ENCODE data around the gene TTC39A. TPM values are rescaled to one million over a fixed set of nuclear protein-coding genes. Genes with fewer than 3 reads are reported as not detected.

The TTC39A gene
- total RNA-seq, 2 experiments from 2014 or later: 0.33 TPM; not detected in 1

DNA sequence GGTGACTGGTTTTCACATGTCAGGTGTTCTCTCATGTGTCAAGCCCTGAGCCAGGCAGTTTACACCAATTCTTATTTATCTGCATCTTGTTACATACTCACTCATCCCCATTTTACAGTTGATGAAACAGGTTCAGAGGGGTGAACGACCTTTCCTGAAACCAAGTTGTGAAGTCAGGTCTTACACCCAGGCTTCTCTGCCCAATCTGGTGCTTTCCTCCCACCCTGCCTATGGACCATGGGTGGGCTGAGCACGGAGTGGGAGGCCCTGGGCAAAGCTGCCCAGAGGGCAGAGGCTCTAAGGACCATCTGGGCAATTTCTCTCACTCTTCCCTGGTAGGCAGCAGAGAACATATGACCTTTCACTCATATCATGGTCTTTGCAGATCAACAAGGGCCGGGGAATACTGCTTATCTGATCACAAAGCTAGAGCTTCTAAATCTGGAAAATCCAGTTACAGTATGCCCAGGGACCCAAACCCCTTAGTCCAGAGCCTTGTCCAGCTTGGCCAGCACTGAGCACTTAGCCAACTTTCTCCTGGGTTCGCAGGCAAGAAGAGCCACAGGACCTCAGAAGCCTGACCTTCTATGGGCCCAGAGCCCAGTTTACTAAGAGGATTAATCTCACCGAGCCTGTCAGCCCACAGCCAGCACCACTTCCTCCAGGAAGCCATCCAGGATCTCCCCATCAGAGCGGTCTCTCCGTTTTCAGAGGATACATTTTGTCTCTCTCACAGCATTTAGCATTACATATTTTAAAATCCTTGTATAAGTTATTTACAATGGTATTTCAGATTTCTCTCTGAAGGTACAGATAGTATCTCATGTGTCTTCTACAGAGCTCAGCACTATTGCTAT is 16.0 kb upstream of the TTC39A start:
- Mint-ChIP-seq H3K4me3 (no peak overlapping the region), H3K27ac (no peak overlapping the region)

DNA sequence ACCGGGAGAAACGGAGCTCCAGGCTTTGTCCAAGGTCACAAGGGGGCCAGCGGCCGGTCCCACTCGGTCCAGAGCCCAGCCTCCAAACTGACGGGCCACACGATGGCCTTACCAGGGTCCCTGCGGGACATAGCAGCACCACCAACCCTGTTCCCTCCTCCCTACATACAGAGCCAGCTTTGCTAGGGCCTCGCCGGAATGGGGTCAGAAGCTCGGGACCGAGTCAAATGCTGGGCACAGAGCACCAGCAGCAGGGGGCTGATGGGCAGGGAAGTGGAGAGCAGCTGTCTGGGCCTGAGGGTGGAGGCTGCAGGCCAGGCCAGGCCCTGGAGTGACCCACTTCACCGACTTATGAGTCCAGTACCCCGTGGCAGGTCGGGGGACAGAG is 14.9 kb upstream of the TTC39A start:
- DNase-seq (no peak), ATAC-seq (no peak)
- Mint-ChIP-seq H3K9me3 (ENCODE audit: low read depth) (no peaks in the 10 kb centered on the region), H3K27ac (no peak overlapping the region), H3K4me1 (peaks cover 2% of the 10 kb centered on the region), H3K4me3 (no peak overlapping the region), H3K36me3 (no peaks in the 10 kb centered on the region), H3K27me3 (peaks cover 43% of the 10 kb centered on the region)
- CTCF ChIA-PET: no interaction called here

More for the DNA sequence above, 16.0 kb upstream of the TTC39A start:
- ATAC-seq (no peak), DNase-seq (no peak)
- Mint-ChIP-seq H3K36me3 (no peaks in the 10 kb centered on the region), H3K27me3 (peaks cover 43% of the 10 kb centered on the region), H3K9me3 (ENCODE audit: low read depth) (no peaks in the 10 kb centered on the region), H3K4me1 (peaks cover 2% of the 10 kb centered on the region)
- CTCF ChIA-PET: no interaction called here

DNA sequence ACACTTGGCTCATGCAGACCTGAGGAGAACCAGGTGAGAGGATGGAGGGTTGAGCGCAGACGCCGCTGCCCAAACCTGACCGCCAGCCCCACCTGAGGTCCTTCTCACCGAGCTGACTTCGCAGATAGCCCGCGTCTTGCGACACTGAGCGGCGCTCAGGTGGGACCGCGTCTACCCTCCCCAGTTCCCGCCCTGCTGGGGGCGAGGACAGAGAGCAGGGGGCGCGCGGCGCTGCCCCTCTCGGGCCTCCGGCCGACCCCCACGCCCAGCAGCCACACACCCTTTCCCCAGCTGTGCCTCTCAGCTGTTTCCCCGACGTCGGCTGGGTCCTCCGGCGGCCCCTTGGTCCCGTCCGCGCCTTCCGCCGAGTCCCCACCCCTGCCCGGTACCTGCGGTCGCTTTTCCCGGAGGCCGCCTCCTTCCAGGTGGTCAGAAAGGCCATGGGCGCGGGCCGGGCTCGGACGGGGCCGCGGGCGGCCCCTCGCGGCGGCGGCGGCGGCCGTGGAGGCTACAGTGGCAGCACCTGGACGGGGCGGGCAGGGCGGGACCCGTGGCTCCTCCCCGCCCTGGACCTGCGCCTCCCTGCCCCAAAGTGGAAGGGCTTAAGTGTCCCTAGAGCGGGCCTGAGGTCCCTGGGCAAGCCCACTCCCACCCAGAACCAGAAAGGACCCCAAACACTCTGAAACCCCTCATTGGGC is 14.4 kb upstream of the TTC39A start:
- H3K4me1 Mint-ChIP-seq: peaks cover 2% of the 10 kb centered on the region
- CTCF ChIA-PET: no interaction called here
- DNase-seq (no peak), ATAC-seq (peak; percentile 46)
- H3K9me3 Mint-ChIP-seq (ENCODE audit: low read depth): no peaks in the 10 kb centered on the region
- H3K4me3 Mint-ChIP-seq: no peak overlapping the region
- no peaks in the 10 kb centered on the region for H3K36me3 Mint-ChIP-seq
- peaks cover 43% of the 10 kb centered on the region for H3K27me3 Mint-ChIP-seq
- H3K27ac Mint-ChIP-seq: no peak overlapping the region

DNA sequence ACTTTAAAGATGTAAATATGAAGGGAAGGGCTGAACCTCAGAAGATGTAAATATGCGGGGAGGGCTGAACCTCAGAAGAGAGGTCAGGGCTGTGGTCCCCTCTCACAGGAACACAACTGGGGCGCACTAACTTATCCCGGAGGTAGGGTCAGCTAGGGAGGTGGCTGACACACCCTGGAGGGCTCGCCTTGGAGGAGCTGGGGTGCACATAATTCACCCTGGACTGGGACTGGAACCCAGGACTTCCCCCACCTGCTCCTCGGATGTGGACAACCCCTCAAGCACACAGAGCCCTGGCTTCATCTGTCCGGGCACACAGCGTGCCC is 13.9 kb upstream of the TTC39A start:
- no peak for ATAC-seq
- no peak overlapping the region for H3K4me3 Mint-ChIP-seq
- CTCF ChIA-PET: no interaction called here

DNA sequence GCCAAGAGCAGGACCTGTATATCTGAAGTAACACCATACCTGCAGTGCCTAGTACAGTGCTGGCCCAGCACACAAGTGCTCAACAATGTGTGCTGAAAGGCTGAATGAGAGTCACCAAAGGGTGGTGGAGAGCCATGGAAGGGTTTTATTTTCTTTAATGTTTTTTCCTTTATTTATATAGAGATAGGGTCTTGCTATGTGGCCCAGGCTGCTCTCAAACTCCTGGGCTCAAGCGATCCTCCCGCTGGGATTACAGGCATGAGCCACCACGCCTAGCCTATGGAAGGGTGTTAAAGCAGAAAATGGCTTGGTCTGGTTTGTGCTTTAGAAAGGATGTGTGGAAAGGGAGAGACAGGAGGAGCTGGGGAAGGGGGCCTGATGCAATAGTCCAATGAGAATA is 13.3 kb upstream of the TTC39A start:
- H3K27ac Mint-ChIP-seq: no peak overlapping the region
- peaks cover 47% of the 10 kb centered on the region for H3K27me3 Mint-ChIP-seq
- no peaks in the 10 kb centered on the region for H3K36me3 Mint-ChIP-seq
- H3K4me3 Mint-ChIP-seq: no peak overlapping the region
- H3K9me3 Mint-ChIP-seq (ENCODE audit: low read depth): no peaks in the 10 kb centered on the region
- no peak for DNase-seq
- ATAC-seq: no peak
- CTCF ChIA-PET: no interaction called here
- peaks cover 2% of the 10 kb centered on the region for H3K4me1 Mint-ChIP-seq

More for the DNA sequence above, 13.9 kb upstream of the TTC39A start:
- Mint-ChIP-seq H3K9me3 (ENCODE audit: low read depth) (no peaks in the 10 kb centered on the region), H3K36me3 (no peaks in the 10 kb centered on the region), H3K27me3 (peaks cover 43% of the 10 kb centered on the region), H3K4me1 (peaks cover 2% of the 10 kb centered on the region), H3K27ac (no peak overlapping the region)
- no peak for DNase-seq

DNA sequence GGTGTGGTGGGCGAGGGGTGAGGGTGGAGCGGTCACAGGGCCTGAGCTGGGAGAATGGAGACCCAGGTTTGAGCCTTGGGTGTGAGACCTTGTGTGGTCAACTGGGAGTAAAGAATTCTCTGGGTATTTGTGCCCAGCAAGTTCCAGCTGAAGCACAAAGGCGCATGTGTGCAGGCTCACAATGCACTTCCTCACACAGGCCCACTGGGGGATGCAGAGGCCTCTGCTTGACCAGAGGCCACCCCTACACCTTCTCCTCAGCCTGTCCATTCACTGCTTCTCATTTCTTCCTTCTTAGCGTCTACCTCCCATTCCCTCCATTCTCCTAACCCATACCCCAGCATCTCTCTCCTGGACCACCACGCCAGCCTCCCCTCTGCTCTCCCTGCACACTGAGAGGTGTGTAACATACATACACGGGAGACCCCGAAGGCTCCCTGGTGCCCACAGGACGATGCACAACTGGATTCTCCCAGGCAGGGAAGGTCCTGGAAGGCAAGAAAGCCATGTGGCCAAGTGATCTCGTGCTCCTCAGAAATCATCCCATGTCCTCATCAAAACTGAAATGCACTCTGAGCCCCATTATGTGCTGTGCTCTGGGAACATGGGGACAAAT is 12.3 kb upstream of the TTC39A start:
- Mint-ChIP-seq H3K9me3 (ENCODE audit: low read depth) (no peaks in the 10 kb centered on the region), H3K27me3 (peaks cover 48% of the 10 kb centered on the region), H3K4me3 (no peak overlapping the region), H3K27ac (no peak overlapping the region), H3K4me1 (peaks cover 2% of the 10 kb centered on the region), H3K36me3 (no peaks in the 10 kb centered on the region)
- CTCF ChIA-PET: interaction anchor here (0.8 kb wide), 1 partner anchor 71 kb away, joined by 3 read pairs; no protein-coding TSS in a partner anchor
- DNase-seq (no peak), ATAC-seq (no peak)

DNA sequence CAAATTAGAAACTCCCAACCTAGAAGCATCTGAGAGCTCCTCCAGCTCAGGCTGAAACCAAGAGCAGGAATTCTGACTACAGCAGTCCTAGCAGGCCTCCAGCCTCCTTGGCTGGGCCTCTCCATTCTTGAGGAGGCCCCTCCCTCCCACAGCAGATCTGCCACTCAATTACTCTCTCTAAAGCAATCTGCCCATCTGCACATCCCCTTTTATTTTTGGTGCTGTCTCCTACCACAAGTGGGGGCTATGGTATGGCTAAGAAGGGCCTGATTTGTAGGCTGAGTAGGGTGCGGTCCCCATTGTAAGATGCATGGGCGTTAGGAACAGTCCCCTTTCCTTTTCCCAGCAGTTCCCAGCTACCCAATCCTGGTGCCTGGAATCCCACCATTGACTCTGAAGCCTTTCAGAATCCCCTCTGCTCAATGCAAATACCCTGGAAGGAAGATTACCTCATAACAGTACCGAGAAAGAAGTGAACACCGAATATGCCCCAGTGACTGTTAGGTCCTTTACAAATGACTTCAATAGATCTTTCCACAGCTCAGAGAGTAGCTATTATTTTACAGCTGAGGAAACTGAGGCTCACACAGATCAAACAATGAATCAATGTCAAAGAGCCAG is 11.6 kb upstream of the TTC39A start:
- Mint-ChIP-seq H3K9me3 (ENCODE audit: low read depth) (no peaks in the 10 kb centered on the region), H3K36me3 (no peaks in the 10 kb centered on the region), H3K4me3 (no peak overlapping the region), H3K27ac (no peak overlapping the region), H3K27me3 (peaks cover 45% of the 10 kb centered on the region), H3K4me1 (peaks cover 2% of the 10 kb centered on the region)
- CTCF ChIA-PET: interaction anchor here (0.8 kb wide), 1 partner anchor 72 kb away, joined by 3 read pairs; no protein-coding TSS in a partner anchor
- DNase-seq (no peak), ATAC-seq (no peak)

DNA sequence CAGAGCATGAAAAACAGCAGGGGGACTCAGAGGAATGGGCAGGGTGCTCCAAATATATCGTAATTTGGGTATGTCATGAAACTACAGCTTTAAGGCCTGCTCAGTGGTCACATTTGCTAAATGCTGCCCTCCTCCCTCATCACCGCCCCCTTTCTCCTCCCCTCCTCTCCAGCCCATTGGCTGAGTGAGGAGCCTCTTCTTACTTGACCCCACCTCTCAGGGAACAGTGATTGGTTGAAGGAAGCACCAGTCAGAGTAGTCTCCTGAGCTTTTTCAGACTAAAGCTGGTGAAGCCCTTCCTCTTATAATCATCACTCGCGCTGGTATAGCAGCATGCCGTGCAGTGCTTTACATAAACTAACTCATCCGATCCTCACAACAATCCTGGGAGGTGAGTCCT is 10.0 kb upstream of the TTC39A start:
- Mint-ChIP-seq H3K27me3 (peaks cover 31% of the 10 kb centered on the region), H3K9me3 (ENCODE audit: low read depth) (no peaks in the 10 kb centered on the region), H3K27ac (no peak overlapping the region), H3K36me3 (no peaks in the 10 kb centered on the region), H3K4me3 (no peak overlapping the region), H3K4me1 (peaks cover 2% of the 10 kb centered on the region)
- CTCF ChIA-PET: interaction anchor here (0.9 kb wide), 1 partner anchor 44 kb away, joined by 3 read pairs; no protein-coding TSS in a partner anchor
- ATAC-seq (no peak), DNase-seq (no peak)

DNA sequence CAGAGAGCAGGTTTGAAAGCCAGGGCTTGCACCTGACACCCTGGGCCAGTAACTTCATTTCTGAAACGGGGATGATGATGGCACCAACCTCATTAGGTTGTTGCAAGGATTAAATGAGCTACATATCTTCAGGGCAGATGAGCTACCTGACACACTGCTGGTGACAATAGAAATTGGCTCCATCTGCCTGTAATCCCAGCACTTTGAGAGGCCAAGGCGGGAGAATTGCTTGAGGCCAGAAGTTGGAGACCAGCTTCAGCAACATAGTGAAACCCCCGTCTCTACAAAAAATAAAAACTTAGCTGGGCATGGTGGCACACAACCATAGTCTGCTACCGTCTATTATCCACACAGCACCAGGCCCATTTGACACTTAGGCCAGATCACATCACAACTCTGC is 6.3 kb upstream of the TTC39A start:
- CTCF ChIA-PET: no interaction called here

DNA sequence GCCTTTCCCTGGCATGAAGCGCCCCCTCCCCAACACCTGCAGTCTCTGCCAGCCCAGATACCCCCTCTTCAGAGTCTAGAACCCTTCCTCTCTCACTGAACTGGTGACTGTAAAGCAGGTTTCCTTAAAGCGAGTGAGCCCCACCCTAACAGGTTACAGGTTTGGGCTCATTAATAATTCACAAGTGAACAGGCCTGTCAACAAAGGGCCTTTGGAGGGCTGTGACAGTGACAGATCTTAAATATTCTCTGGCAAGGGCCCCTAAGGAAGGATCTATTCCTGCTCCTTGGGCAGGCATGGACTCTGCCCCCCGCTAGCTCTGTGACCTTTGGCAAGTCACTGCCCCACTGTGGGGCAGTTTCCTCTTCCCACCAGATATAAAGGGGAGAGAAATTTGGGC is 5.6 kb upstream of the TTC39A start:
- no peak overlapping the region for H3K4me3 Mint-ChIP-seq
- H3K27ac Mint-ChIP-seq: no peak overlapping the region
- H3K27me3 Mint-ChIP-seq: peaks cover 17% of the 10 kb centered on the region
- CTCF ChIA-PET: interaction anchor here (0.7 kb wide), 1 partner anchor 19 kb away, joined by 3 read pairs; no protein-coding TSS in a partner anchor
- ATAC-seq (no peak), DNase-seq (no peak)
- no peaks in the 10 kb centered on the region for H3K36me3 Mint-ChIP-seq
- peaks cover 3% of the 10 kb centered on the region for H3K4me1 Mint-ChIP-seq
- no peaks in the 10 kb centered on the region for H3K9me3 Mint-ChIP-seq (ENCODE audit: low read depth)

More for the DNA sequence above, 6.3 kb upstream of the TTC39A start:
- Mint-ChIP-seq H3K9me3 (ENCODE audit: low read depth) (no peaks in the 10 kb centered on the region), H3K27me3 (peaks cover 10% of the 10 kb centered on the region), H3K4me3 (no peak overlapping the region), H3K27ac (no peak overlapping the region), H3K36me3 (no peaks in the 10 kb centered on the region), H3K4me1 (no peaks in the 10 kb centered on the region)
- DNase-seq: no peak
- no peak for ATAC-seq

DNA sequence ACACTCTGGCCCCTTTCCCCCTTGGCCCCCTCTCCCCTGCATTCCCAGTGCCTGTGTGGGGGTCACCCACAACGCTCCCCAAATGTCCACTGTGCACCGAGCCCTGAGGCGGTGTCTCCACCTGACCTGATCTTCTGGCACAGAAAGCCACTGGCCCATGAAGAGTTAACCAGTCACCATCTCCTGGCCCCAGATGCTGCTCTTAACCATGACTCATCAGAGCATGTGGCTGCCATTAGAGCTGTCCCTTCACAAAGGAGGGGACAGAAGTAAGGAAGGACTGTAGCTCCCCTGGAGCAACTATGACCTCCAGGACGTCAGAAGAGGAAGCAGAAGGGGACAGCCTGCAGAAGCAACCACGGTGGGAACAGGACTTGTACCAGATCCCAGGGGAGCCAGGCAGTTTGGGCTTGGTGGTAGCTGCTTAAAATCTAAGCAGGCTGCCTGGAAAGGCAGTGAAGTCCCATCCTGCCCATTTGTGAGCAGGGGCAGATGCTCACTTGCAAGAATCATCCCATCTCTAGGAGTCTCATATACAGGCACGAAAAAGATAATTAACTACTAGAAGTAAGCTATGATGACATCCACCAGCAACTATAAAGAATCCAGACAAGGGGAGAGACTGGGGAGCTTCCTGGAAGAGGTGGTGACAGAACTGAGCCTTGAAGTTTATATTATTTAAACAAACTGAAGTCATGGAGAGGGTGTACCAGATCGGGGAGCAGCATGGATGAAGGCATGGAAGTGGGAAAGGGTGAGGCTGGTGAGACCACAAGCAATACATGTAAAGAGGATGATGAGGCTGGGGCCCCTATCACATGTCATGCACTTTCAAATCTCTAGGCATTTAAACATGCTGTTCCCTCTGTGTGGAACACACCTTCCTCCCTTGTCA is 1.1 kb upstream of the TTC39A start:
- H3K27ac Mint-ChIP-seq: no peak overlapping the region
- H3K27me3 Mint-ChIP-seq: peaks cover 37% of the 10 kb centered on the region
- ATAC-seq (peak; percentile 24), DNase-seq (no peak)
- H3K36me3 Mint-ChIP-seq: no peaks in the 10 kb centered on the region
- H3K9me3 Mint-ChIP-seq (ENCODE audit: low read depth): no peaks in the 10 kb centered on the region
- peaks cover 6% of the 10 kb centered on the region for H3K4me1 Mint-ChIP-seq
- peak overlapping the region; percentile 34 for H3K4me3 Mint-ChIP-seq
- CTCF ChIA-PET: interaction anchor here (0.6 to 1.8 kb wide), 2 partner anchors 35 to 55 kb away, joined by 3 to 10 read pairs; no protein-coding TSS in a partner anchor

DNA sequence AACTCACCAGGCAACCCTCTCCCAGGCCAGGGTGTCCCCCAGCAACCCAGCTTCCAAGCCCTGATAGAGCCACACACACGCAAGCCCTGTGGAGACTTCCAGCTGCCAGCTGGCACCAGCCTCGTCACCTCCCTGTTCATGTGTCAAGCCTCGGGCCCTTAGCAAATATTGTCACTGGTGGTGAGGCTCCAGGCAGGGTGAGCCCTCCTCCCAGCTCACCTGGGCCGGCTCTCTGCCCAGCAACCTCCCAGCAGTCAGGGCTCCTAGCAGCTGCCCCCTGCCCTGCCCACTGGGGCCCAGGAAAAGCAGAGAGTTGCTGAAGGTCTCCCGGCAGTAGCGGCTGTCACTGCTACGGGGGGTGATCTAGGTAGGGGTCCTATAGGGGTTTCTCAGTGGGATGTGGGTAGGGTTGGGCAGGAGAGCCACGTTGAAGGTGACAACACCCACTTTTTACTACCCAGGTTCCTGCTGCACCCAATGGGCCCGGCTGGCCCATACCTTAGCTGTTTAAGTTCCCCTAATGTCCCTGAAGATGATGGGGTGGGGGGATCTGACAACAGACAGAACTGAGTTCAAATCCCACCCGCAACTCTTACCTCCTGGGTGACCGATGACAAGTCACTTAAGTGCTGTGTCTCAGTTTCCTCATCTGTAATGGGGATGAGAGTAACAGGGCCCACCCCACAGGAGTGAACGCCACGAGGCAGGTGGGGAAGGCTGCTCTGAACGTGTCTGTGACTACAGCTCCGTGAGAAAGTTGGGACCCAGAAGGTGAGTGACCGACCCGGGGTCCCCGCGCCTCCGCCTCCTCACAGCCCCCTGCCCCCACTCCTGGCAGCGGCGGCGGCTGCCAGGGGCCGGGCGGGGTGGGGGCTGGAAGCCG is 678 bp downstream of the TTC39A start:
- no peaks in the 10 kb centered on the region for H3K36me3 Mint-ChIP-seq
- CTCF ChIA-PET: interaction anchor here (1.8 kb wide), 1 partner anchor 33 kb away, joined by 10 read pairs; no protein-coding TSS in a partner anchor

More for the DNA sequence above, 678 bp downstream of the TTC39A start:
- Mint-ChIP-seq H3K4me1 (peaks cover 6% of the 10 kb centered on the region), H3K4me3 (no peak overlapping the region), H3K27me3 (peaks cover 43% of the 10 kb centered on the region), H3K27ac (peak overlapping the region; percentile 46), H3K9me3 (ENCODE audit: low read depth) (no peaks in the 10 kb centered on the region)
- ATAC-seq: no peak
- no peak for DNase-seq

Measured in activated CD8-positive, alpha-beta memory T cell treated with anti-CD3 and anti-CD28 coated beads, Interleukin-2, amount 10 ng/mL, durations not matched to agents 7 days and 5 days (primary cell).